Breast epithelium (tissue), 4 donors: Measurements from ENCODE around the gene FOXC1. TPM values are rescaled to one million over a fixed set of nuclear protein-coding genes. Genes with fewer than 3 reads are reported as not detected.

ENCODE experiments used
- DNase-seq, 2 donors: peaks; one replicate each; pipeline ENCODE4 v3.0.0-alpha.2; 2019; ENCODE audit warnings: low spot score in 2 of 2
- H3K27ac ChIP-seq, 2 donors: fragments of 200-600 bp; sonication (generic) in 1 of 2; one replicate each; pipeline ENCODE4 v1.5.1; 2016 to 2019; ENCODE audit warnings: mild to moderate bottlenecking in 1 of 2
- H3K27me3 ChIP-seq, 2 donors: fragments of 200-600 bp; sonication (generic) in 1 of 2; one replicate each; pipeline versions ENCODE4 v1.5.1 to v1.6.0; 2017 to 2019; ENCODE audit warnings: control low read depth in 1 of 2, mild to moderate bottlenecking in 1 of 2
- H3K36me3 ChIP-seq: fragments of 200-600 bp; one replicate; pipeline ENCODE4 v1.5.1; 2019
- H3K4me1 ChIP-seq, 2 donors: fragments of 200-600 bp; sonication (generic); one replicate each; pipeline ENCODE4 v1.5.1; 2016 to 2019; ENCODE audit warnings: control low read depth in 1 of 2
- H3K4me3 ChIP-seq, 3 donors: fragments of 200-600 bp; sonication (generic); 1 replicate in 2 of 3; 2 replicates in 1 of 3; pipeline ENCODE4 v1.5.1; 2016 to 2019; ENCODE audit warnings: mild to moderate bottlenecking in 3 of 3, moderate library complexity in 2 of 3
- H3K9me3 ChIP-seq, 2 donors: fragments of 200-600 bp; sonication (generic) in 1 of 2; one replicate each; pipeline ENCODE4 v1.5.1; 2016 to 2019; ENCODE audit warnings: control low read depth in 1 of 2
- POLR2A ChIP-seq: fragments of 450-650 bp; IDR thresholded peaks from one replicate; pipeline ENCODE4 v1.6.1; 2016; ENCODE audit warnings: antibody characterized with exemption, mild to moderate bottlenecking, moderate library complexity
- POLR2AphosphoS5 ChIP-seq, 3 donors: sonication (generic); formaldehyde crosslinking; IDR thresholded peaks; one replicate each; pipeline ENCODE4 v1.6.1; 2017; ENCODE audit warnings: antibody characterized with exemption in 3 of 3
- intact Hi-C: fragments of 100-400 bp; cut with DNase I; formaldehyde crosslinking; loops from one replicate; pipeline ENCODE4 v1.15.1; 2023; ENCODE audit warnings: low total_unique reads
- total RNA-seq, 3 donors: library from RNA; depleted of rRNA; stranded (reverse); fragments of >200 nt; gene quantifications; one replicate each; pipeline ENCODE4 v1.1.0, GENCODE V29; 2016
- TF ChIP-seq, protein P1 (sequence below), 3 donors: fragments of 450-650 bp; IDR thresholded peaks; one replicate each; pipeline ENCODE4 v1.5.1; 2016 to 2017; ENCODE audit warnings: antibody characterized with exemption in 3 of 3, mild to moderate bottlenecking in 3 of 3, moderate library complexity in 3 of 3

The FOXC1 gene
- total RNA-seq, 3 donors from 2014 or later = 3.7 to 13.2 (median 7.5) TPM

DNA sequence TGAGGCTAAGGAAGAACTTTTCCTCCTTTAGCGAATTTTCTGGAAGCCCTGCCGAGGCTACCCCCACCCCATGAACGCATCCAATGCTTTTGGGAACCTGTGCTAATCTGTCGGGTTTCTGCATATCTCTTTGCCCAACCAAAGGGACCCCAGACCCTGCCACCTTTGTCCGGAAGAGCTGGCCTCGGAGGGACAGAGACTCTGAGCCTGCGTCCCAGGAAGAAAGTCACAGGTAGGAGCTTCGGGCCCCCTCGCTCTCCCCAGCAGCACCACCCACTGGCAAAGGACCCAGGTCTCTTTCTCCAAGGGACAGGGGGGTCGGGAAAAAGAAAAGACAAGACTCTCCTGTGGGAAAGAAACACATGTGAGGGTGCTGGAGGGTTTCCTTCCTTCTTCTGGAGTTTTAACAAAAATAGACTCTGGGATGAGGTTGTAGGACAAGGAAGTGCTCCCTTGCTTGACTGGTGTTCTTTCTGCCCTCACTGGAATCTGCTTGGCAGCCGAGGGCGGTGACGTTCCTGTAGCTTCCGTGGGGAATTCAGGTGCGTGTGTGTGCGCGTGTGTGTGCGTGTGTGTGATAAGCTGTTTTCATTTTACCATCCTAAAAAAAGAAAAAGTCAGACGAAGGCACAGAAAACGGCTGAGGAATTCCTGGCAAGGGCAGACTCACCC is 16.3 kb upstream of the FOXC1 start:
- H3K4me1 ChIP-seq = peaks cover 0 to 9% of the 10 kb centered on the region in 2 donors
- H3K4me3 ChIP-seq = peak overlapping the region in 2 of 3 donors; percentile 41 to 60
- H3K9me3 ChIP-seq = no peaks in the 10 kb centered on the region
- peak in 1 of 2 donors; percentile 75 for DNase-seq
- no peaks in the 10 kb centered on the region for H3K36me3 ChIP-seq
- H3K27me3 ChIP-seq = peaks cover 5 to 11% of the 10 kb centered on the region in 2 donors
- TF ChIP-seq POLR2AphosphoS5 (IDR thresholded peaks at IDR 0.05) = no peak
- TF ChIP-seq, protein P1, sequence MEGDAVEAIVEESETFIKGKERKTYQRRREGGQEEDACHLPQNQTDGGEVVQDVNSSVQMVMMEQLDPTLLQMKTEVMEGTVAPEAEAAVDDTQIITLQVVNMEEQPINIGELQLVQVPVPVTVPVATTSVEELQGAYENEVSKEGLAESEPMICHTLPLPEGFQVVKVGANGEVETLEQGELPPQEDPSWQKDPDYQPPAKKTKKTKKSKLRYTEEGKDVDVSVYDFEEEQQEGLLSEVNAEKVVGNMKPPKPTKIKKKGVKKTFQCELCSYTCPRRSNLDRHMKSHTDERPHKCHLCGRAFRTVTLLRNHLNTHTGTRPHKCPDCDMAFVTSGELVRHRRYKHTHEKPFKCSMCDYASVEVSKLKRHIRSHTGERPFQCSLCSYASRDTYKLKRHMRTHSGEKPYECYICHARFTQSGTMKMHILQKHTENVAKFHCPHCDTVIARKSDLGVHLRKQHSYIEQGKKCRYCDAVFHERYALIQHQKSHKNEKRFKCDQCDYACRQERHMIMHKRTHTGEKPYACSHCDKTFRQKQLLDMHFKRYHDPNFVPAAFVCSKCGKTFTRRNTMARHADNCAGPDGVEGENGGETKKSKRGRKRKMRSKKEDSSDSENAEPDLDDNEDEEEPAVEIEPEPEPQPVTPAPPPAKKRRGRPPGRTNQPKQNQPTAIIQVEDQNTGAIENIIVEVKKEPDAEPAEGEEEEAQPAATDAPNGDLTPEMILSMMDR (IDR thresholded peaks at IDR 0.05) = no peak
- no peak for TF ChIP-seq POLR2A
- peak overlapping the region; percentile 54 to 66 for H3K27ac ChIP-seq
- intact Hi-C loops = loop anchor here (10.0 kb wide), 1 partner anchor 1041 kb away; no protein-coding TSS in a partner anchor

DNA sequence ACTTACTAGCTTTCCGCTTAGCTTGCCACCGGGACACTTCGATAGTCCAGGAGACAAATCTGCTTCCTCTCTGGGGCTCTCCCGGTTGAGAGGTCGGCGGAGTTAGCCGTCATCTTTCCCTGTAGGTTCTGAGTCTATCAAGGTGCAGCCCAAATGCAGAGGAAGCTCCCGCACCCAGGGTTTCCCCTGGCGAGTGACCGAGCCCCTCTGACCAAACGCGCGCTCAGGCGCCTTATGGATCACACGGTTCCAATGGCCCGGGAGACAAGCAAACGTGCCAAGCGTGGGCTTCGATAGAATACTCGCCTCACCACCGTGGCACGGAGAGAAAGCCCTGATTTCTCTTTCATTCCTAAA is 15.8 kb upstream of the FOXC1 start:
- no peak for DNase-seq
- TF ChIP-seq, protein P1 (IDR thresholded peaks at IDR 0.05) = no peak
- no peak for TF ChIP-seq POLR2AphosphoS5 (IDR thresholded peaks at IDR 0.05)
- no peak for TF ChIP-seq POLR2A
- Histone ChIP-seq H3K36me3 (no peaks in the 10 kb centered on the region), H3K4me3 (peak overlapping the region in 2 of 3 donors; percentile 41 to 60), H3K27me3 (peaks cover 5 to 11% of the 10 kb centered on the region in 2 donors), H3K4me1 (peaks cover 0 to 9% of the 10 kb centered on the region in 2 donors), H3K9me3 (no peaks in the 10 kb centered on the region), H3K27ac (peak overlapping the region; percentile 54 to 66)
- intact Hi-C loops = loop anchor here (10.0 kb wide), 1 partner anchor 1041 kb away; no protein-coding TSS in a partner anchor

DNA sequence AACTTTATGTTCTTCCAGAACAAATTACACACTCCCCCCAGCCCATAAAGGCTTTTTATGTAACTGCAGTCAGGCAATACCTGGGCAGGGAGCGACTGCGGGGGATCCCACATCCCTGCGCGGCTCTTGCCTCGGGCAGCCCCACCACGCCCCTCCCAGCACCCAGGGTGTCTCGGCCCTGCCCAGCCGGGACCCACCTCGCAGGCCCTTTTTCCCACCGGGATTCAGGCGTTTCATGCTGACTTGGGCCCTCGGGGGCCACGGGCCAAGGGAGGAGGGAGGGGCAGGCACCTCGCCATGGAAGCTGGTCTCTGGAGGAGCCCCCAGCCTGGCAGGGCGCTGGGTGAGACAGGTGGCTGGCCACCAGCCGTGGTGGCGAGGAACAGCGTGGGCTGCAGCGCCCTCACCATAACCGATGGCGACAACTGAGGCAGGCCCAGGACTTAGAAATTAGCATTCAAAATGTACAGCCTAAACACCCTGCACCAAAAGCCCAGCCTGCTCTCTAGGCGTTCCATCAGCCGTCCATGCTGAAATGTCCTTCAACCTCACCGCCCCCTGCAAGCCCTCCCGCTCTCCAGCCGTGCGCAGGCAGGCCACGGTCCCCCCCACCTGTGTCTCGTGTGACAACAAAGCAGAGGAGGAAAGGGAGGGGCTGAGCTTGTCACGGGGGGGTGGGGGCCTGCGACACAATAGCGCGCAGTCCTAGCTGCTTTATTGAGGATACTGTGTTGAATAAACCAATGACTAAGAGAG is 15.1 kb upstream of the FOXC1 start:
- peak overlapping the region; percentile 54 to 66 for H3K27ac ChIP-seq
- TF ChIP-seq POLR2AphosphoS5 (IDR thresholded peaks at IDR 0.05) (no peak), POLR2A (no peak)
- TF ChIP-seq, protein P1 (IDR thresholded peaks at IDR 0.05) = no peak
- H3K4me3 ChIP-seq = peak overlapping the region in 2 of 3 donors; percentile 41 to 60
- H3K4me1 ChIP-seq = peaks cover 0 to 9% of the 10 kb centered on the region in 2 donors
- peaks cover 5 to 11% of the 10 kb centered on the region in 2 donors for H3K27me3 ChIP-seq
- no peaks in the 10 kb centered on the region for H3K9me3 ChIP-seq
- no peaks in the 10 kb centered on the region for H3K36me3 ChIP-seq
- intact Hi-C loops = loop anchor here (10.0 kb wide), 1 partner anchor 1040 kb away; no protein-coding TSS in a partner anchor
- DNase-seq = no peak

DNA sequence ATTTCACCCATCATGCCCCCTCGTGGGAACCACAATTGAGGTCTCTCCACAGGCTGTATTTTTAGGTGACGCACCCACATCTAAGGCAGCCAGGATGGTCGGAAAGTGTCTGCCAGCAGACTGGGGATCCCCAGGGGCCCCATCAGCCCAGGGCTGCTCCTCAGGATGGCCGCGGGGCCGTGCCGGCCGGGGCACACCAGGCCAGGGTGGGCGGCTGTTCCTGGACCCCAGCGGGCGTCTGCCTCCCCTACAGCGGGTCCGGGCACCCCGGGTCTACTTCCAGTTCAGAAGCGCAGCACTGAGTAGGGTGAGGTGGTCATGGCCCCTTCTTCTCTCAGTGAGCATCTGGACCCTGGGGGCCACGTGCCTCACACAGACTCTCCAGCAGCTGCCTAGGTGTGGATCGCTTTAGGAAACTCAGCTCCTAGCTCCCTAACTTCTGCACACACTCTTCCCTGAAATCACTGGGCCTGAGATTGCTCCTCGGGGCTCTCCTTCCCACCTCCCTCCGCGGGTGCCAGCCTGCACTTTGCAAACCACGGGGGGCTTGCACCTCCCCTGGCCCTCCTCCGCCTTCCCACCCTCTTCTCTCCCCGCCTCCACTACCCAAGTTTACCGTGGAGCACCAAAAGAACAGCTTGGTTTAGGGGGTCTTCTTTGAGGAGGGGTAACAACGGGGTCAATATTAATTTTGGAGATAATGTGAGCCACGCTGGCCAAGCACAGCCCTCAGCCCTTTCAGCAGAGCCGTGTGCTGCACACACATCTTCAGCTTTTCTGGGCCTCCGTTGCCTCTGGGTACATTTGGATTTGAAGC is 14.2 kb upstream of the FOXC1 start:
- intact Hi-C loops = loop anchor here (10.0 kb wide), 1 partner anchor 1039 kb away; no protein-coding TSS in a partner anchor
- peak overlapping the region in 1 of 3 donors; percentile 48 for H3K4me3 ChIP-seq
- H3K4me1 ChIP-seq = peaks cover 0 to 9% of the 10 kb centered on the region in 2 donors
- no peak for DNase-seq
- peaks cover 5 to 11% of the 10 kb centered on the region in 2 donors for H3K27me3 ChIP-seq
- no peak overlapping the region for H3K27ac ChIP-seq
- H3K36me3 ChIP-seq = no peaks in the 10 kb centered on the region
- TF ChIP-seq POLR2A = no peak
- TF ChIP-seq, protein P1 (IDR thresholded peaks at IDR 0.05) = no peak
- TF ChIP-seq POLR2AphosphoS5 (IDR thresholded peaks at IDR 0.05) = no peak
- H3K9me3 ChIP-seq = no peaks in the 10 kb centered on the region
